Ishikawa (cell line): ENCODE measurements around the gene PTCH2.

Experiments used
- CEBPB ChIP-seq: IDR thresholded peaks from 2 replicates; pipeline ENCODE4 v1.6.1; 2012
- CREB1 ChIP-seq: IDR thresholded peaks from 2 replicates; pipeline ENCODE4 v1.6.1; 2012; ENCODE audit warnings: low read depth
- EGR1 ChIP-seq: IDR thresholded peaks from 2 replicates; pipeline ENCODE4 v1.6.1; 2012
- EP300 ChIP-seq: IDR thresholded peaks from 2 replicates; pipeline ENCODE4 v1.6.1; 2012; ENCODE audit warnings: borderline replicate concordance
- FOXM1 ChIP-seq: IDR thresholded peaks from 2 replicates; pipeline ENCODE4 v1.6.1; 2012; ENCODE audit warnings: low read depth, borderline replicate concordance
- NFIC ChIP-seq: IDR thresholded peaks from 2 replicates; pipeline ENCODE4 v1.6.1; 2012
- RAD21 ChIP-seq: IDR thresholded peaks from 2 replicates; pipeline ENCODE4 v1.6.1; 2012; ENCODE audit warnings: low read depth
- TAF1 ChIP-seq: IDR thresholded peaks from 2 replicates; pipeline ENCODE4 v1.6.1; 2012; ENCODE audit warnings: low read depth, mild to moderate bottlenecking
- TEAD4 ChIP-seq: IDR thresholded peaks from 2 replicates; pipeline ENCODE4 v1.6.1; 2012
- YY1 ChIP-seq: IDR thresholded peaks from 2 replicates; pipeline ENCODE4 v1.6.1; 2012; ENCODE audit warnings: low read depth
- TF ChIP-seq, protein P1 (sequence below): IDR thresholded peaks from 2 replicates; pipeline ENCODE4 v1.6.1; 2012
- TF ChIP-seq, protein P2 (sequence below): IDR thresholded peaks from 2 replicates; pipeline ENCODE4 v1.6.1; 2012; ENCODE audit warnings: low read depth, mild to moderate bottlenecking

DNA sequence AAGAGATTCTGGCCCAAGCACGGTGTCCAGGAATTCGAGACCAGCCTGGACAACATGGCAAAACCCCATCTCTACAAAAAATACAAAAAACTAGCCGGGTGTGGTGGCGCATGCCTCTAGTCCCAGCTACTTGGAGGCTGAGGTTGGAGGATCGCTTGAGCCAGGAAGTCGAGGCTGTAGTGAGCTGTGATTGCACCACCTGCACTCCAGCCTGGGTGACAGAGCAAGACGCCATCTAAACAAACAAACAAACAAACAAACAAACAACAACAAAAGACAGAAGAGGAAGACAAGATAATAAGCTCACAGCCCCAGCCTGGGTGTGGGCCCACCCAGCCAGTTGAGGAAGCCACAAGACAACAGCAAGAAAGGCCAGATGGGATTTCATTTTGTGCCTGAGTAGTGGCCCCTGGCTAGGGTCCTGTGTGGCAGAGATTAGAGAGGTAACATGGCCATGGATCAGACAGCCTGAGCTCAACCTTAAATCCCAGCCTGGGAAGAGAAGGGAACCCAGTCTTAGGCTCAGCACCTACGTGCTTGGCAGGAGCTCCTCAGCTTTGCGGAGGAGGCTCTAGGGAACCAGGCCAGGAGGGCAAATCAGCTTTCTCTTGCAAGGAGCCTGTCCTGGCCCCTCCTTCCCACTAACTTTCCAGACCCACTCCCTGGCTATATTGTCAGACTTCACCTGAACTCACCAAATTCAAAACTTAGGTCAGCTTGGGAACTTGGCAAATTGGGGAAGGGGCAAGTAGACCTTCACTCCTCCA, 50.1 kb downstream of the PTCH2 start:
- TF ChIP-seq CREB1, result no peak
- TF ChIP-seq EP300, result no peak
- TF ChIP-seq TAF1, result no peak
- TF ChIP-seq RAD21, result no peak
- TF ChIP-seq, protein P1, sequence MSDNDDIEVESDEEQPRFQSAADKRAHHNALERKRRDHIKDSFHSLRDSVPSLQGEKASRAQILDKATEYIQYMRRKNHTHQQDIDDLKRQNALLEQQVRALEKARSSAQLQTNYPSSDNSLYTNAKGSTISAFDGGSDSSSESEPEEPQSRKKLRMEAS, result no peak
- TF ChIP-seq CEBPB, result no peak
- no peak for TF ChIP-seq FOXM1
- no peak for TF ChIP-seq NFIC
- TF ChIP-seq EGR1, result no peak
- TF ChIP-seq, protein P2, sequence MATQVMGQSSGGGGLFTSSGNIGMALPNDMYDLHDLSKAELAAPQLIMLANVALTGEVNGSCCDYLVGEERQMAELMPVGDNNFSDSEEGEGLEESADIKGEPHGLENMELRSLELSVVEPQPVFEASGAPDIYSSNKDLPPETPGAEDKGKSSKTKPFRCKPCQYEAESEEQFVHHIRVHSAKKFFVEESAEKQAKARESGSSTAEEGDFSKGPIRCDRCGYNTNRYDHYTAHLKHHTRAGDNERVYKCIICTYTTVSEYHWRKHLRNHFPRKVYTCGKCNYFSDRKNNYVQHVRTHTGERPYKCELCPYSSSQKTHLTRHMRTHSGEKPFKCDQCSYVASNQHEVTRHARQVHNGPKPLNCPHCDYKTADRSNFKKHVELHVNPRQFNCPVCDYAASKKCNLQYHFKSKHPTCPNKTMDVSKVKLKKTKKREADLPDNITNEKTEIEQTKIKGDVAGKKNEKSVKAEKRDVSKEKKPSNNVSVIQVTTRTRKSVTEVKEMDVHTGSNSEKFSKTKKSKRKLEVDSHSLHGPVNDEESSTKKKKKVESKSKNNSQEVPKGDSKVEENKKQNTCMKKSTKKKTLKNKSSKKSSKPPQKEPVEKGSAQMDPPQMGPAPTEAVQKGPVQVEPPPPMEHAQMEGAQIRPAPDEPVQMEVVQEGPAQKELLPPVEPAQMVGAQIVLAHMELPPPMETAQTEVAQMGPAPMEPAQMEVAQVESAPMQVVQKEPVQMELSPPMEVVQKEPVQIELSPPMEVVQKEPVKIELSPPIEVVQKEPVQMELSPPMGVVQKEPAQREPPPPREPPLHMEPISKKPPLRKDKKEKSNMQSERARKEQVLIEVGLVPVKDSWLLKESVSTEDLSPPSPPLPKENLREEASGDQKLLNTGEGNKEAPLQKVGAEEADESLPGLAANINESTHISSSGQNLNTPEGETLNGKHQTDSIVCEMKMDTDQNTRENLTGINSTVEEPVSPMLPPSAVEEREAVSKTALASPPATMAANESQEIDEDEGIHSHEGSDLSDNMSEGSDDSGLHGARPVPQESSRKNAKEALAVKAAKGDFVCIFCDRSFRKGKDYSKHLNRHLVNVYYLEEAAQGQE, result no peak
- no peak for TF ChIP-seq TEAD4
- TF ChIP-seq YY1, result no peak
